HFFc6 (cell line): ENCODE measurements around the gene CCNY. TPM values are rescaled to one million over a fixed set of nuclear protein-coding genes. Genes with fewer than 3 reads are reported as not detected.

ENCODE experiments used
- DNase-seq: peaks from one replicate; pipeline ENCODE4 v3.0.0-alpha.2; 2018
- H3K27ac Mint-ChIP-seq: 2 replicates; pipeline ENCODE4 v1.8.0; 2020; ENCODE audit warnings: mild to moderate bottlenecking, mixed read lengths
- H3K27me3 Mint-ChIP-seq: 2 replicates; pipeline ENCODE4 v1.8.0; 2021; ENCODE audit warnings: mild to moderate bottlenecking, moderate library complexity, mixed read lengths; ENCODE audit not compliant: insufficient read depth
- H3K36me3 Mint-ChIP-seq: 2 replicates; pipeline ENCODE4 v1.8.0; 2021; ENCODE audit warnings: low read depth, mixed read lengths
- H3K4me1 Mint-ChIP-seq: 2 replicates; pipeline ENCODE4 v1.8.0; 2020; ENCODE audit warnings: low read depth, mixed read lengths
- H3K4me3 Mint-ChIP-seq: 2 replicates; pipeline ENCODE4 v1.8.0; 2020; ENCODE audit warnings: mild to moderate bottlenecking, moderate library complexity, mixed read lengths
- H3K9me3 Mint-ChIP-seq: 2 replicates; pipeline ENCODE4 v1.8.0; 2020; ENCODE audit warnings: mild to moderate bottlenecking, mixed read lengths
- total RNA-seq, 6 experiments: library from RNA; stranded (reverse); fragmentation: NEBNext Ultra II Directional; extraction: Animal tissue kit (Norgen Biotek cat#: 25700); gene quantifications; 2 replicates in 1 of 6; 3 replicates in 5 of 6; pipeline ENCODE4 v1.2.3, GENCODE V29; 2021
- TF ChIP-seq, protein P1 (sequence below): fragments of 200-600 bp; sonication (generic); IDR thresholded peaks from 2 replicates; pipeline ENCODE4 v1.5.0; 2021; ENCODE audit warnings: antibody characterized with exemption, mild to moderate bottlenecking

CCNY gene
- total RNA-seq, 6 experiments from 2014 or later = 60.0 to 76.6 (median 69.9) TPM

- no peak overlapping the region for H3K27ac Mint-ChIP-seq
- TF ChIP-seq, protein P1, sequence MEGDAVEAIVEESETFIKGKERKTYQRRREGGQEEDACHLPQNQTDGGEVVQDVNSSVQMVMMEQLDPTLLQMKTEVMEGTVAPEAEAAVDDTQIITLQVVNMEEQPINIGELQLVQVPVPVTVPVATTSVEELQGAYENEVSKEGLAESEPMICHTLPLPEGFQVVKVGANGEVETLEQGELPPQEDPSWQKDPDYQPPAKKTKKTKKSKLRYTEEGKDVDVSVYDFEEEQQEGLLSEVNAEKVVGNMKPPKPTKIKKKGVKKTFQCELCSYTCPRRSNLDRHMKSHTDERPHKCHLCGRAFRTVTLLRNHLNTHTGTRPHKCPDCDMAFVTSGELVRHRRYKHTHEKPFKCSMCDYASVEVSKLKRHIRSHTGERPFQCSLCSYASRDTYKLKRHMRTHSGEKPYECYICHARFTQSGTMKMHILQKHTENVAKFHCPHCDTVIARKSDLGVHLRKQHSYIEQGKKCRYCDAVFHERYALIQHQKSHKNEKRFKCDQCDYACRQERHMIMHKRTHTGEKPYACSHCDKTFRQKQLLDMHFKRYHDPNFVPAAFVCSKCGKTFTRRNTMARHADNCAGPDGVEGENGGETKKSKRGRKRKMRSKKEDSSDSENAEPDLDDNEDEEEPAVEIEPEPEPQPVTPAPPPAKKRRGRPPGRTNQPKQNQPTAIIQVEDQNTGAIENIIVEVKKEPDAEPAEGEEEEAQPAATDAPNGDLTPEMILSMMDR = no peak
- no peaks in the 10 kb centered on the region; the same call in 1 of the 2 replicates for H3K36me3 Mint-ChIP-seq
- peaks cover 5% of the 10 kb centered on the region for H3K4me1 Mint-ChIP-seq
- H3K4me3 Mint-ChIP-seq = no peak overlapping the region
- H3K9me3 Mint-ChIP-seq = no peaks in the 10 kb centered on the region
- H3K27me3 Mint-ChIP-seq = peaks cover 1% of the 10 kb centered on the region; the same call in 1 of the 2 replicates
- DNase-seq = no peak
Measured at GRCh38 chr10:35459449-35459847, 123.1 kb downstream of the CCNY start.

GRCh38 chr10:35460852-35461460 lies 124.6 kb downstream of the CCNY start:
- Mint-ChIP-seq H3K27me3 (peaks cover 1% of the 10 kb centered on the region; the same call in 1 of the 2 replicates), H3K4me1 (no peaks in the 10 kb centered on the region; the same call in 1 of the 2 replicates), H3K27ac (peak overlapping the region; percentile 25; the same call in 1 of the 2 replicates), H3K36me3 (no peaks in the 10 kb centered on the region; the same call in 1 of the 2 replicates), H3K9me3 (no peaks in the 10 kb centered on the region), H3K4me3 (peak overlapping the region; percentile 4; the same call in 1 of the 2 replicates)
- TF ChIP-seq, protein P1 = no peak
- DNase-seq = no peak

DNA sequence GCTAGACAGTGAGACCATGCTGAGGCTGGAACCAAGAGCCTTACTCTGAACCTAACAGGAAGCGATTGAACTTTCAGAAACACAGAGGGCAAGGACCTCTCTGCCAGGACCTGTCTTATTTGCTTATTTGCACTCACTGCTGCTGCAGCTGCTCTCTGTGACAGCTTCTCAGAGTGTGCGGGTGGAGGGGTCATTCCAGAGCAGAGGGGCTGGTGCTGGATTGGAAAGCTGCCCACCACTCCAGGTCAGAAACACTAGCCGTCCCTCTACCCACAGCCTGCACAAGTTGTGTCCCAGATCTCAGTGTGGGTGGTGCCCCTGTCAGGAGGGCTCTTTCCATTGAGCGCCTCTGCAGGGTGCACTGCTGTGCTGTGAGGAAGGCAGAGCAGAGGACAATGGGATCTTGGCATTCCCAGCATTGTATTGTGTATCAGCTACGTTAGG lies 126.2 kb downstream of the CCNY start:
- DNase-seq = no peak
- Mint-ChIP-seq H3K36me3 (no peaks in the 10 kb centered on the region), H3K9me3 (no peaks in the 10 kb centered on the region), H3K27me3 (no peaks in the 10 kb centered on the region), H3K4me1 (no peaks in the 10 kb centered on the region; the same call in 1 of the 2 replicates), H3K27ac (no peak overlapping the region), H3K4me3 (no peak overlapping the region)
- TF ChIP-seq, protein P1 = no peak

GRCh38 chr10:35463105-35463867 lies 127.0 kb downstream of the CCNY start:
- no peaks in the 10 kb centered on the region for H3K9me3 Mint-ChIP-seq
- H3K4me1 Mint-ChIP-seq = no peaks in the 10 kb centered on the region; the same call in 1 of the 2 replicates
- H3K36me3 Mint-ChIP-seq = no peaks in the 10 kb centered on the region
- H3K27ac Mint-ChIP-seq = peak overlapping the region; percentile 8; the same call in 1 of the 2 replicates
- DNase-seq = no peak
- no peaks in the 10 kb centered on the region for H3K27me3 Mint-ChIP-seq
- TF ChIP-seq, protein P1 = no peak
- H3K4me3 Mint-ChIP-seq = no peak overlapping the region

DNA sequence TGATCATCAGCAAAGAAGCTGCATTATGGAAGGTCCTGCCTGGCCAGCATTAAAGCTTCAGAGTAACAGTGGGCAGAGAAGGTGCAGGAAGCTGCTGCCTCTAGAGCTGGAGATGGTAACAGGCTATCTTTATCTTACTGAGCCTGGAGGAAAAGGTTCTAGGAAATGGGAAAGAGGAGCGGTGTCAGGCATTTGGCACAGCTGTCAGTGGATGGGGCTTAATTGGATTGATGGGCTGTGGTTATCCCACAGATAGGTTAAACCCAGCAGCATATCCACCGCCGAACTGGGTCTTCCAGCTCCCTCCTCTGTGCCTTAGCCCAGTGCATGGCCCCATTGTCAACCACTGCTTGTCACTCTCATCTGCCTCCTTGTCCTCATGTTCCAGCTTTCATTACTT lies 127.6 kb downstream of the CCNY start:
- Mint-ChIP-seq H3K36me3 (no peaks in the 10 kb centered on the region), H3K27ac (no peak overlapping the region), H3K4me3 (no peak overlapping the region), H3K27me3 (no peaks in the 10 kb centered on the region), H3K4me1 (no peaks in the 10 kb centered on the region; the same call in 1 of the 2 replicates), H3K9me3 (no peaks in the 10 kb centered on the region)
- no peak for DNase-seq
- TF ChIP-seq, protein P1 = no peak
